C4-2B (cell line): ENCODE results near the gene PCDH15.

Source experiments
- H3K27ac ChIP-seq: fragments of 450-650 bp; 2 replicates; pipeline ENCODE4 v1.5.1; 2017
- CTCF ChIP-seq: fragments of 450-650 bp; conservative IDR thresholded peaks from 2 replicates; pipeline ENCODE4 v1.5.1; 2017; ENCODE audit warnings: mild to moderate bottlenecking
- ZFX ChIP-seq: fragments of 450-650 bp; IDR thresholded peaks from 2 replicates; pipeline ENCODE4 v1.6.1; 2017

PCDH15 gene

GRCh38 chr10:54808186-54808935 lies 7.3 kb upstream of the PCDH15 start:
- TF ChIP-seq CTCF, result no peak
- no peak for TF ChIP-seq ZFX
- no peak overlapping the region for H3K27ac ChIP-seq

- H3K27ac ChIP-seq, result no peak overlapping the region
- TF ChIP-seq ZFX (no peak), CTCF (no peak)
Observed at GRCh38 chr10:54799506-54799905, 1.5 kb downstream of the PCDH15 start.

- H3K27ac ChIP-seq, result no peak overlapping the region
- TF ChIP-seq ZFX (no peak), CTCF (no peak)
Observed at GRCh38 chr10:54797636-54798321, 3.3 kb downstream of the PCDH15 start.

- no peak overlapping the region for H3K27ac ChIP-seq
- TF ChIP-seq ZFX, result no peak
- no peak for TF ChIP-seq CTCF
Observed at GRCh38 chr10:54796881-54797280, 4.2 kb downstream of the PCDH15 start.

- no peak overlapping the region for H3K27ac ChIP-seq
- TF ChIP-seq ZFX (no peak), CTCF (no peak)
Observed at GRCh38 chr10:54776622-54777021, 24.4 kb downstream of the PCDH15 start.

GRCh38 chr10:54772468-54773122 lies 28.4 kb downstream of the PCDH15 start:
- no peak for TF ChIP-seq CTCF
- TF ChIP-seq ZFX, result no peak
- H3K27ac ChIP-seq, result no peak overlapping the region

GRCh38 chr10:54769051-54769450 lies 32.0 kb downstream of the PCDH15 start:
- no peak overlapping the region for H3K27ac ChIP-seq
- TF ChIP-seq ZFX, result no peak
- no peak for TF ChIP-seq CTCF
